Naive B cell (primary cell): ENCODE measurements around the gene AQP9. TPM values are rescaled to one million over a fixed set of nuclear protein-coding genes. Genes with fewer than 3 reads are reported as not detected.
"Not testable (repeated sequence)": the region's sequence is repeated elsewhere in the genome, so short reads cannot be mapped to it uniquely, and the experiment has no call there.

ENCODE experiments used
- ATAC-seq, 2 donors: fragments of 150-1000 bp; cut with Tn5 transposase; 2 replicates each; pipeline ENCODE4 v1.10.0; 2021; ENCODE audit warnings: low read depth in 2 of 2, mild to moderate bottlenecking in 2 of 2, moderate library complexity in 2 of 2
- DNase-seq: peaks from one replicate; pipeline ENCODE4 v3.0.0; 2022
- H3K27ac Mint-ChIP-seq, 6 donors: one replicate each; pipeline ENCODE4 v1.8.0; 2020 to 2022; ENCODE audit warnings: mild to moderate bottlenecking in 6 of 6, mixed read lengths in 6 of 6, moderate library complexity in 5 of 6, inconsistent platforms in 2 of 6
- H3K27me3 Mint-ChIP-seq, 3 donors: one replicate each; pipeline ENCODE4 v1.8.0; 2021 to 2022; ENCODE audit warnings: mixed read lengths in 3 of 3, mild to moderate bottlenecking in 1 of 3
- H3K36me3 Mint-ChIP-seq, 2 donors: one replicate each; pipeline ENCODE4 v1.8.0; 2020 to 2022; ENCODE audit warnings: mixed read lengths in 2 of 2, inconsistent platforms in 1 of 2, mild to moderate bottlenecking in 1 of 2
- H3K4me1 Mint-ChIP-seq, 3 donors: one replicate each; pipeline ENCODE4 v1.8.0; 2020 to 2022; ENCODE audit warnings: mixed read lengths in 3 of 3, inconsistent platforms in 1 of 3, mild to moderate bottlenecking in 1 of 3, moderate library complexity in 1 of 3
- H3K4me3 Mint-ChIP-seq, 8 donors: one replicate each; pipeline ENCODE4 v1.8.0; 2020 to 2022; ENCODE audit warnings: mild to moderate bottlenecking in 8 of 8, mixed read lengths in 8 of 8, moderate library complexity in 8 of 8, inconsistent platforms in 2 of 8
- H3K9me3 Mint-ChIP-seq, 7 donors: one replicate each; pipeline ENCODE4 v1.8.0; 2020 to 2022; ENCODE audit warnings: mixed read lengths in 7 of 7, mild to moderate bottlenecking in 5 of 7, inconsistent platforms in 2 of 7, moderate library complexity in 1 of 7
- polyA plus RNA-seq, 6 donors: library from polyadenylated mRNA; unstranded; fragments of 300-500 nt; fragmentation: Illumina TruSeq; gene quantifications; one replicate each; pipeline ENCODE4 v1.2.3, GENCODE V29; 2021; ENCODE audit warnings: low read depth in 6 of 6

Gene AQP9
- 1 to 10 TPM in 1 of 6 donors, under 1 TPM in 1, not detected in 4; 0.12 to 1.2 TPM for polyA plus RNA-seq

GRCh38 chr15:58138106-58138505 lies at the start of gene AQP9:
Gene AQP9, plus strand, starts transcription at chr15:58138381. Its CDS starts 185 bp downstream, at chr15:58138566.
- H3K36me3 Mint-ChIP-seq, result no peaks in the 10 kb centered on the region
- no peak within 1 kb of the TSS for H3K27ac Mint-ChIP-seq
- DNase-seq (no peak), ATAC-seq (no peak)
- peaks cover 0 to 3% (median 0%) of the 10 kb centered on the region in 7 donors for H3K9me3 Mint-ChIP-seq
- H3K27me3 Mint-ChIP-seq, result peaks cover 0 to 25% (median 12%) of the 10 kb centered on the region in 3 donors
- no peaks in the 10 kb centered on the region for H3K4me1 Mint-ChIP-seq
- no peak within 1 kb of the TSS for H3K4me3 Mint-ChIP-seq

GRCh38 chr15:58095415-58095814 lies 42.8 kb upstream of the AQP9 start:
- H3K27me3 Mint-ChIP-seq, result peaks cover 8 to 26% (median 12%) of the 10 kb centered on the region in 3 donors
- ATAC-seq, result no peak
- peak overlapping the region in 2 of 6 donors; percentile 10 to 48 for H3K27ac Mint-ChIP-seq
- H3K36me3 Mint-ChIP-seq, result no peaks in the 10 kb centered on the region
- no peak overlapping the region for H3K4me3 Mint-ChIP-seq
- H3K9me3 Mint-ChIP-seq, result peaks cover 0 to 23% (median 3%) of the 10 kb centered on the region in 7 donors
- no peaks in the 10 kb centered on the region for H3K4me1 Mint-ChIP-seq
- DNase-seq, result no peak

GRCh38 chr15:58096529-58097084 lies 41.6 kb upstream of the AQP9 start:
- Mint-ChIP-seq H3K36me3 (no peaks in the 10 kb centered on the region), H3K27me3 (peaks cover 8 to 34% (median 17%) of the 10 kb centered on the region in 3 donors), H3K9me3 (peaks cover 0 to 14% (median 3%) of the 10 kb centered on the region in 7 donors), H3K27ac (no peak overlapping the region), H3K4me3 (no peak overlapping the region), H3K4me1 (no peaks in the 10 kb centered on the region)
- DNase-seq, result no peak
- ATAC-seq, result no peak

GRCh38 chr15:58103482-58103881 lies 34.7 kb upstream of the AQP9 start:
- DNase-seq, result no peak
- no peaks in the 10 kb centered on the region for H3K4me1 Mint-ChIP-seq
- peaks cover 31 to 56% (median 39%) of the 10 kb centered on the region in 3 donors for H3K27me3 Mint-ChIP-seq
- no peaks in the 10 kb centered on the region for H3K36me3 Mint-ChIP-seq
- no peak overlapping the region for H3K27ac Mint-ChIP-seq
- no peak for ATAC-seq
- H3K9me3 Mint-ChIP-seq, result peaks cover 0 to 7% (median 0%) of the 10 kb centered on the region in 7 donors
- no peak overlapping the region for H3K4me3 Mint-ChIP-seq

GRCh38 chr15:58108117-58108516 lies 30.1 kb upstream of the AQP9 start:
- H3K27me3 Mint-ChIP-seq, result peaks cover 23 to 40% (median 34%) of the 10 kb centered on the region in 3 donors
- H3K4me1 Mint-ChIP-seq, result no peaks in the 10 kb centered on the region

GRCh38 chr15:58109419-58109818 lies 28.8 kb upstream of the AQP9 start:
- H3K9me3 Mint-ChIP-seq, result peaks cover 0 to 4% (median 0%) of the 10 kb centered on the region in 7 donors
- ATAC-seq, result no peak
- no peaks in the 10 kb centered on the region for H3K36me3 Mint-ChIP-seq
- H3K27ac Mint-ChIP-seq, result no peak overlapping the region
- no peaks in the 10 kb centered on the region for H3K4me1 Mint-ChIP-seq
- DNase-seq, result no peak
- peaks cover 21 to 30% (median 29%) of the 10 kb centered on the region in 3 donors for H3K27me3 Mint-ChIP-seq
- no peak overlapping the region for H3K4me3 Mint-ChIP-seq

More at GRCh38 chr15:58108117-58108516, 30.1 kb upstream of the AQP9 start:
- no peak for ATAC-seq
- Mint-ChIP-seq H3K9me3 (peaks cover 0 to 4% (median 1%) of the 10 kb centered on the region in 7 donors), H3K36me3 (no peaks in the 10 kb centered on the region), H3K4me3 (no peak overlapping the region), H3K27ac (no peak overlapping the region)
- DNase-seq, result no peak

GRCh38 chr15:58110999-58111717 lies 27.0 kb upstream of the AQP9 start:
- Mint-ChIP-seq H3K4me3 (no peak overlapping the region), H3K27ac (no peak overlapping the region), H3K36me3 (no peaks in the 10 kb centered on the region), H3K4me1 (no peaks in the 10 kb centered on the region), H3K27me3 (peaks cover 25 to 37% (median 30%) of the 10 kb centered on the region in 3 donors), H3K9me3 (peaks cover 0 to 4% (median 0%) of the 10 kb centered on the region in 7 donors)
- DNase-seq (no peak), ATAC-seq (no peak)

GRCh38 chr15:58111718-58112104 lies 26.5 kb upstream of the AQP9 start:
- no peak overlapping the region for H3K27ac Mint-ChIP-seq
- no peaks in the 10 kb centered on the region for H3K4me1 Mint-ChIP-seq
- peaks cover 22 to 33% (median 25%) of the 10 kb centered on the region in 3 donors for H3K27me3 Mint-ChIP-seq
- no peak for ATAC-seq
- DNase-seq, result no peak
- no peak overlapping the region for H3K4me3 Mint-ChIP-seq
- H3K9me3 Mint-ChIP-seq, result peaks cover 0 to 4% (median 0%) of the 10 kb centered on the region in 7 donors
- no peaks in the 10 kb centered on the region for H3K36me3 Mint-ChIP-seq

- H3K36me3 Mint-ChIP-seq, H3K4me1 Mint-ChIP-seq, ATAC-seq, H3K9me3 Mint-ChIP-seq, H3K4me3 Mint-ChIP-seq, H3K27ac Mint-ChIP-seq, DNase-seq: not testable (repeated sequence)
- H3K27me3 Mint-ChIP-seq, result peaks cover 19 to 27% (median 21%) of the 10 kb centered on the region in 3 donors
Measured at GRCh38 chr15:58113358-58113757, 24.8 kb upstream of the AQP9 start.

- no peak overlapping the region for H3K27ac Mint-ChIP-seq
- no peak overlapping the region for H3K4me3 Mint-ChIP-seq
- no peaks in the 10 kb centered on the region for H3K36me3 Mint-ChIP-seq
- no peak for DNase-seq
- ATAC-seq, result no peak
- peaks cover 19 to 27% (median 21%) of the 10 kb centered on the region in 3 donors for H3K27me3 Mint-ChIP-seq
- peaks cover 0 to 4% (median 0%) of the 10 kb centered on the region in 7 donors for H3K9me3 Mint-ChIP-seq
- no peaks in the 10 kb centered on the region for H3K4me1 Mint-ChIP-seq
Measured at GRCh38 chr15:58114388-58114787, 23.8 kb upstream of the AQP9 start.

- Mint-ChIP-seq H3K36me3 (no peaks in the 10 kb centered on the region), H3K4me1 (no peaks in the 10 kb centered on the region), H3K4me3 (no peak overlapping the region), H3K9me3 (peaks cover 0 to 4% (median 0%) of the 10 kb centered on the region in 7 donors), H3K27me3 (peaks cover 19 to 27% (median 21%) of the 10 kb centered on the region in 3 donors), H3K27ac (no peak overlapping the region)
- DNase-seq, result no peak
- ATAC-seq, result no peak
Measured at GRCh38 chr15:58114812-58115211, 23.4 kb upstream of the AQP9 start.

- no peak for ATAC-seq
- Mint-ChIP-seq H3K27ac (no peak overlapping the region), H3K27me3 (peaks cover 23 to 27% (median 23%) of the 10 kb centered on the region in 3 donors), H3K9me3 (peaks cover 0 to 4% (median 0%) of the 10 kb centered on the region in 7 donors), H3K4me3 (no peak overlapping the region), H3K4me1 (no peaks in the 10 kb centered on the region), H3K36me3 (no peaks in the 10 kb centered on the region)
- no peak for DNase-seq
Measured at GRCh38 chr15:58115692-58116091, 22.5 kb upstream of the AQP9 start.

- Mint-ChIP-seq H3K36me3 (no peaks in the 10 kb centered on the region), H3K27ac (no peak overlapping the region), H3K9me3 (peaks cover 0 to 3% (median 0%) of the 10 kb centered on the region in 7 donors), H3K4me1 (no peaks in the 10 kb centered on the region), H3K4me3 (no peak overlapping the region), H3K27me3 (peaks cover 11 to 23% (median 19%) of the 10 kb centered on the region in 3 donors)
- no peak for ATAC-seq
- no peak for DNase-seq
Measured at GRCh38 chr15:58117619-58118018, 20.6 kb upstream of the AQP9 start.

GRCh38 chr15:58118272-58118671 lies 19.9 kb upstream of the AQP9 start:
- DNase-seq, result no peak
- no peak overlapping the region for H3K4me3 Mint-ChIP-seq
- no peak for ATAC-seq
- no peaks in the 10 kb centered on the region for H3K36me3 Mint-ChIP-seq
- no peak overlapping the region for H3K27ac Mint-ChIP-seq
- H3K4me1 Mint-ChIP-seq, result no peaks in the 10 kb centered on the region
- H3K27me3 Mint-ChIP-seq, result peaks cover 8 to 21% (median 19%) of the 10 kb centered on the region in 3 donors
- H3K9me3 Mint-ChIP-seq, result peaks cover 0 to 3% (median 0%) of the 10 kb centered on the region in 7 donors
